ENCODE results near the gene GJC2. TPM values are rescaled to one million over a fixed set of nuclear protein-coding genes. Genes with fewer than 3 reads are reported as not detected.

Gene GJC2
- total RNA-seq, 1 donor from 2014 or later = 2.1 TPM

DNA sequence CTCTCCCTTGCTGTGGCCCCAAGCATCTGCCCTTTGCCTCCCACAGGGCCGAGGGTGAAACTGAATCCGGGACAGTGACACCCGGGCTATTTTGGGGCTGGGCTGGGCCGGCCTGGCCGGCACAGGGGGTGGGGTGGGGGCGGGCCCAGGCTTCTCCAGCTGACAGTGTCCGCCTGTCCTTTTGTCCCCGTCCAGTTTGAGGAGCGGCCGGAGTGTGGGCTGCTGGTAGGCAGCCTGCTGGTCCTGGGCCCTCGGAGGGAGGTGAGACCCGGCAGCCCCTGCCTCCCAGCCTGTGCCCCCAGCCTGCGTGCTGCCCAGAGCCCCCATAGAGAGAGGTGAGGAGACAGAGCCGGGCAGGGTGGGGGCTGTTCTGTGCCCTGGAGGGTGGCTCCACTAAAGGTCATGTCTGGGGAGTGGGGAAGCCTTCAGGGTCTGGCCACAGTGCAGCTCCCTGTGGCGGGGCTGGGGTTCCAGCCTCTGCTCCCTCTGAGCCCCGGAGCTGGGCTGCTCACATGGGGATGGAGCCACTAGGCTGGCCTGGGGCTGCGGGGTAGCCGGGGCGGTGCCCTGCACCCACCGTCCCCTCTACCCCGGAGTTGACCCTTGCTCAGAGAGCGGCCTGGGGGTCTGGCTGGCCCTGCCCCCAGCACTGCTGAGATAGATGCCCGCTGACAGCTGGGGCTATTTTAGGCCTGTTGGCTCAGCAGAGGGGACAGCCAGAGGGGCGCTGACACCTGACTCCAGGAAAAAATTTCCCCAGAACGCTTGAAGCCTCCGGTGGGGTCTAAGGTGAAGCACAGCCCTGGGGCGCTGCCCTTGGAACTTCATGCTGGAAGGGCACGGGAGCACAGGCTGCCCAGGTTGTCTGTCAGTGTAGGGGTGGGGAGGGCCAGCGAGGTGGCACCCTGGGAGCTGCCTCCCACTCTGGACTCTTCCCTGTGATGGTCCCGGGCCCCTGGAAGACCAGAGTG is 58.4 kb downstream of the GJC2 start, which contains the start of gene OBSCN:
Gene OBSCN, plus strand, starts transcription at position 194 of the 971 bp plus-strand sequence. CDS start 3,740 bp downstream, outside the sequence.
- H3K4me3 Mint-ChIP-seq (ENCODE audit: low read depth) = no peak within 1 kb of the TSS
- peaks cover 1% of the 10 kb centered on the region for H3K36me3 Mint-ChIP-seq (ENCODE audit: insufficient read depth)
- H3K9me3 Mint-ChIP-seq (ENCODE audit: low read depth) = no peaks in the 10 kb centered on the region
- H3K4me1 Mint-ChIP-seq (ENCODE audit: low read depth) = peaks cover 2% of the 10 kb centered on the region
- TF ChIP-seq, protein P1, sequence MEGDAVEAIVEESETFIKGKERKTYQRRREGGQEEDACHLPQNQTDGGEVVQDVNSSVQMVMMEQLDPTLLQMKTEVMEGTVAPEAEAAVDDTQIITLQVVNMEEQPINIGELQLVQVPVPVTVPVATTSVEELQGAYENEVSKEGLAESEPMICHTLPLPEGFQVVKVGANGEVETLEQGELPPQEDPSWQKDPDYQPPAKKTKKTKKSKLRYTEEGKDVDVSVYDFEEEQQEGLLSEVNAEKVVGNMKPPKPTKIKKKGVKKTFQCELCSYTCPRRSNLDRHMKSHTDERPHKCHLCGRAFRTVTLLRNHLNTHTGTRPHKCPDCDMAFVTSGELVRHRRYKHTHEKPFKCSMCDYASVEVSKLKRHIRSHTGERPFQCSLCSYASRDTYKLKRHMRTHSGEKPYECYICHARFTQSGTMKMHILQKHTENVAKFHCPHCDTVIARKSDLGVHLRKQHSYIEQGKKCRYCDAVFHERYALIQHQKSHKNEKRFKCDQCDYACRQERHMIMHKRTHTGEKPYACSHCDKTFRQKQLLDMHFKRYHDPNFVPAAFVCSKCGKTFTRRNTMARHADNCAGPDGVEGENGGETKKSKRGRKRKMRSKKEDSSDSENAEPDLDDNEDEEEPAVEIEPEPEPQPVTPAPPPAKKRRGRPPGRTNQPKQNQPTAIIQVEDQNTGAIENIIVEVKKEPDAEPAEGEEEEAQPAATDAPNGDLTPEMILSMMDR (IDR thresholded peaks at IDR 0.05; ENCODE audit: unreplicated experiment) = no peak
- no peak for DNase-seq (ENCODE audit: low spot score, unreplicated experiment)
- H3K27ac Mint-ChIP-seq = no peak within 1 kb of the TSS
- peaks cover 23% of the 10 kb centered on the region for H3K27me3 Mint-ChIP-seq

DNA sequence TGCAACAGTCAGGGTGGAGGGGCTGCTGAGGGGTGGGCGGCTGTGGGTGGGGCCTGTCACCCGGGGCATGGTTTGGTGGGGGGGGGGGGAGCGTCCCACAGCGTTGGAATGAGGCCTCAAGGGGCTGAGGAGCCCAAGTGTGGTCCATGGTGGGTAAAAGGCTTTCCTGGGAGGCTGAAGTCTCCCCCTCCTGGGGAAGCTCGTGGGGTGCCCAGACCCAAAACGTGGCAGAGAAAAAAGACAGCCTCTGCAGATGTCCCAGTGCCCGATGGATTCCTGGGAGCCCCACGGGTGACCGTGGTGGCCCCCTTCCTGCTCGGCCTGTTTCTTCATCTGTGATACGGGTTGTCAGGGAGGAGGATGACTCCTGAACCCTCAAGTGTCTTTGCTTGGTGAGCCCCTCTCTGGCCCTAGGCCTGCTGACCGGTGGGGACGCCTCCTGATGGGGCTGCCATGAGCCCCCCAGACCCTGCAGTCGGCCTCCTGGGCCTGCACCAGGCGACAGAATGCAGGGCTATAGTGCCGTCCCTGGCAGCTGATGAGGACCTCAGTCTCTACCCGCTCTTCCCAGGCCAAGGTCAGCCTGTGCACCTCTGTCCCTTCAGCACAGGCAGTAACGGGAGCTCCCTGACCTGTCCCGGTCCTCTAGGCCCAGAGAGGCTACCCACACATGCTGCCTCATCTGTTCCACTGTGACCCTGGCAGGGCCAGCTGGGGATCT is 59.3 kb downstream of the GJC2 start:
- TF ChIP-seq, protein P1 (IDR thresholded peaks at IDR 0.05; ENCODE audit: unreplicated experiment) = no peak
- Mint-ChIP-seq H3K4me3 (ENCODE audit: low read depth) (no peak overlapping the region), H3K27ac (no peak overlapping the region), H3K27me3 (peaks cover 19% of the 10 kb centered on the region), H3K4me1 (ENCODE audit: low read depth) (peaks cover 2% of the 10 kb centered on the region), H3K36me3 (ENCODE audit: insufficient read depth) (peaks cover 1% of the 10 kb centered on the region), H3K9me3 (ENCODE audit: low read depth) (no peaks in the 10 kb centered on the region)
- DNase-seq (ENCODE audit: low spot score, unreplicated experiment) = no peak

Other genes starting within 250 kb of the GJC2 start
- gene WNT9A, start 202.0 kb upstream of the GJC2 start, total RNA-seq = 1.2 TPM in 2 replicates
- gene WNT3A, start 142.9 kb upstream of the GJC2 start, total RNA-seq = not detected in 2 replicates
- 259 and 267 TPM in 2 replicates for gene ARF1, start 67.2 kb upstream of the GJC2 start, total RNA-seq
- gene C1orf35, start 46.6 kb upstream of the GJC2 start, total RNA-seq = 20.2 and 22.4 TPM in 2 replicates
- gene MRPL55, start 40.6 kb upstream of the GJC2 start, total RNA-seq = 50.3 and 52.3 TPM in 2 replicates
- gene GUK1, start 9.7 kb upstream of the GJC2 start, total RNA-seq = 96.3 and 101 TPM in 2 replicates
- gene IBA57, start 15.9 kb downstream of the GJC2 start, total RNA-seq = 9.7 and 11.2 TPM in 2 replicates
- gene OBSCN, start 58.1 kb downstream of the GJC2 start, total RNA-seq = 57.3 and 57.5 TPM in 2 replicates